Liver (tissue), 9 donors: ENCODE results near the gene SPDEF. TPM values are rescaled to one million over a fixed set of nuclear protein-coding genes. Genes with fewer than 3 reads are reported as not detected.

Experiments
- DNase-seq: peaks from one replicate; pipeline ENCODE4 v3.0.0-alpha.2; 2017; ENCODE audit warnings: low spot score
- H3K27ac ChIP-seq, 2 donors: one replicate each; pipeline ENCODE4 v1.7.0; 2013; ENCODE audit warnings: inconsistent platforms in 2 of 2, low read length in 2 of 2, control low read depth in 1 of 2, low read depth in 1 of 2, mild to moderate bottlenecking in 1 of 2
- H3K27me3 ChIP-seq, 4 donors: one replicate each; pipeline versions ENCODE4 v1.6.1 to v1.7.0; 2013; ENCODE audit warnings: low read length in 3 of 4, inconsistent platforms in 1 of 4, mild to moderate bottlenecking in 1 of 4, moderate library complexity in 1 of 4; ENCODE audit not compliant: control insufficient read depth in 4 of 4, insufficient read depth in 4 of 4
- H3K36me3 ChIP-seq, 4 donors: one replicate each; pipeline versions ENCODE4 v1.6.1 to v1.7.0; 2013; ENCODE audit warnings: low read length in 3 of 4, mild to moderate bottlenecking in 3 of 4, low read depth in 1 of 4, moderate library complexity in 1 of 4; ENCODE audit not compliant: control insufficient read depth in 4 of 4, insufficient read depth in 3 of 4
- H3K4me1 ChIP-seq, 4 donors: one replicate each; pipeline versions ENCODE4 v1.6.1 to v1.7.0; 2013; ENCODE audit warnings: low read length in 3 of 4, mild to moderate bottlenecking in 3 of 4, moderate library complexity in 1 of 4; ENCODE audit not compliant: control insufficient read depth in 4 of 4, insufficient read depth in 4 of 4
- H3K4me3 ChIP-seq, 3 donors: one replicate each; pipeline versions ENCODE4 v1.6.1 to v1.7.0; 2013; ENCODE audit warnings: low read length in 3 of 3, control low read depth in 1 of 3, low read depth in 1 of 3, mild to moderate bottlenecking in 1 of 3
- H3K9ac ChIP-seq, 2 donors: one replicate each; pipeline ENCODE4 v1.7.0; 2013; ENCODE audit warnings: low read length in 2 of 2, mild to moderate bottlenecking in 2 of 2, moderate library complexity in 2 of 2, control low read depth in 1 of 2, low read depth in 1 of 2
- H3K9me3 ChIP-seq, 4 donors: one replicate each; pipeline versions ENCODE4 v1.6.1 to v1.7.0; 2013; ENCODE audit warnings: low read length in 3 of 4; ENCODE audit not compliant: control insufficient read depth in 4 of 4
- EGR1 ChIP-seq, 2 donors: IDR thresholded peaks; 2 replicates each; pipeline ENCODE4 v1.6.1; 2016 to 2018; ENCODE audit warnings: antibody characterized with exemption in 2 of 2, low read depth in 2 of 2
- FOXA1 ChIP-seq: IDR thresholded peaks from 2 replicates; pipeline ENCODE4 v1.6.1; 2016; ENCODE audit warnings: antibody characterized with exemption
- FOXA2 ChIP-seq: IDR thresholded peaks from 2 replicates; pipeline ENCODE4 v1.6.1; 2016; ENCODE audit warnings: antibody characterized with exemption
- GABPA ChIP-seq, 2 donors: IDR thresholded peaks in 1 of 2; conservative IDR thresholded peaks in 1 of 2; 2 replicates each; pipeline ENCODE4 v1.6.1; 2016; ENCODE audit warnings: antibody characterized with exemption in 2 of 2, mild to moderate bottlenecking in 1 of 2, moderate library complexity in 1 of 2
- HNF4A ChIP-seq, 2 donors: conservative IDR thresholded peaks; 2 replicates each; pipeline ENCODE4 v1.6.1; 2016; ENCODE audit warnings: antibody characterized with exemption in 2 of 2, mild to moderate bottlenecking in 2 of 2
- HNF4G ChIP-seq: IDR thresholded peaks from 2 replicates; pipeline ENCODE4 v1.6.1; 2016; ENCODE audit warnings: antibody characterized with exemption
- JUND ChIP-seq, 2 donors: IDR thresholded peaks; 2 replicates each; pipeline ENCODE4 v1.6.1; 2016; ENCODE audit warnings: antibody characterized with exemption in 2 of 2
- NR2F2 ChIP-seq: IDR thresholded peaks from 2 replicates; pipeline ENCODE4 v1.6.1; 2016; ENCODE audit warnings: antibody characterized with exemption
- RAD21 ChIP-seq, 2 donors: IDR thresholded peaks; 2 replicates each; pipeline ENCODE4 v1.6.1; 2016; ENCODE audit warnings: antibody characterized with exemption in 2 of 2, mild to moderate bottlenecking in 2 of 2
- RXRA ChIP-seq, 2 donors: IDR thresholded peaks; 2 replicates each; pipeline ENCODE4 v1.6.1; 2017 to 2018; ENCODE audit warnings: antibody characterized with exemption in 2 of 2, mild to moderate bottlenecking in 1 of 2
- SP1 ChIP-seq: IDR thresholded peaks from 2 replicates; pipeline ENCODE4 v1.6.1; 2018; ENCODE audit warnings: antibody characterized with exemption, mild to moderate bottlenecking
- TAF1 ChIP-seq: conservative IDR thresholded peaks from 2 replicates; pipeline ENCODE4 v1.6.1; 2016; ENCODE audit warnings: antibody characterized with exemption, mild to moderate bottlenecking
- YY1 ChIP-seq: IDR thresholded peaks from 2 replicates; pipeline ENCODE4 v1.6.1; 2016; ENCODE audit warnings: antibody characterized with exemption, mild to moderate bottlenecking
- WGBS: extraction: QIAGEN DNeasy Blood & Tissue Kit; methylation state at CpG from one replicate; pipeline ENCODE4 v1.1.7; 2013; 5-methylcytosine and 5-hydroxymethylcytosine counted together
- polyA plus RNA-seq, 2 donors: library from polyadenylated mRNA; stranded (reverse) in 1 of 2; unstranded in 1 of 2; fragments of 200-250 nt in 1 of 2; fragments of >200 nt in 1 of 2; fragmentation: Nextera tagmentation in 1 of 2; extraction: Ambion mirVana in 1 of 2; gene quantifications; one replicate each; pipeline versions ENCODE4 v1.2.1 to v1.2.3, GENCODE V29; 2013 to 2015
- total RNA-seq, 2 donors: library from RNA; depleted of rRNA; stranded (reverse); fragments of >200 nt; gene quantifications; one replicate each; pipeline ENCODE4 v1.2.3, GENCODE V29; 2014
- TF ChIP-seq, protein P1 (sequence below): fragments of 150-350 bp; IDR thresholded peaks from 2 replicates; pipeline ENCODE4 v1.5.1; 2017; ENCODE audit warnings: improper control_type of control experiment, low read depth, low read length; ENCODE audit not compliant: missing input control
- TF ChIP-seq, protein P2 (sequence below): IDR thresholded peaks from 2 replicates; pipeline ENCODE4 v1.6.1; 2016; ENCODE audit warnings: antibody characterized with exemption
- TF ChIP-seq, protein P3 (sequence below): IDR thresholded peaks from 2 replicates; pipeline ENCODE4 v1.6.1; 2016; ENCODE audit warnings: antibody characterized with exemption, mild to moderate bottlenecking
- TF ChIP-seq, protein P4 (sequence below): IDR thresholded peaks from 2 replicates; pipeline ENCODE4 v1.6.1; 2016; ENCODE audit warnings: antibody characterized with exemption
- TF ChIP-seq, protein P5 (sequence below): IDR thresholded peaks from 2 replicates; pipeline ENCODE4 v1.6.1; 2016; ENCODE audit warnings: antibody characterized with exemption
- donor health status: healthy.
- donor health status: healthy.
- donor health status: healthy.
- donor health status: healthy.
- donor health status: healthy.

The SPDEF gene
- total and polyA plus RNA-seq, 4 donors: 0.05 to 0.09 TPM; not detected in 2

DNA sequence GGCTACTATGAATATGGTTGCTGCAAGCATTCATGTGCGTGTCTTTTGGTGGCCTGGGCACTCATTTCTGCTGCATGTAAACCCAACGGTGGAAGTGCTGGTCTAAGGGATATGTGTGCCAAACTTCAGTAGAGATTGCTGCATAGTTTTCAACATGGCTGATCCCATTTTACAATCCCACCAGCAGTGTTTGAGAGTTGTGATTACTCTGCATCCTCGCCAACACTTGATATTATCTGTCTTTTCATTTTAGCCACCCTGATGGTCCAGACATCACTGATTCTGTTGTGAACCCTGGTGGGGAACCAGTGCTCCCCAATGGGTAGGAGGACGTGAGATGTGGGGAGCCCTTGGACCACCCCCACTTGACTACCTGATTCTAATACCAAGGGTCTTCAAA, 62.8 kb downstream of the SPDEF start:
- Histone ChIP-seq H3K4me3 (no peak overlapping the region), H3K27ac (no peak overlapping the region), H3K27me3 (no peaks in the 10 kb centered on the region), H3K36me3 (no peaks in the 10 kb centered on the region), H3K9ac (no peak overlapping the region), H3K4me1 (no peaks in the 10 kb centered on the region), H3K9me3 (no peaks in the 10 kb centered on the region)
- WGBS: 81% methylated on average over 4 of the region's 4 CpGs
- no peak for DNase-seq
- TF ChIP-seq FOXA1: no peak
- TF ChIP-seq, protein P1, sequence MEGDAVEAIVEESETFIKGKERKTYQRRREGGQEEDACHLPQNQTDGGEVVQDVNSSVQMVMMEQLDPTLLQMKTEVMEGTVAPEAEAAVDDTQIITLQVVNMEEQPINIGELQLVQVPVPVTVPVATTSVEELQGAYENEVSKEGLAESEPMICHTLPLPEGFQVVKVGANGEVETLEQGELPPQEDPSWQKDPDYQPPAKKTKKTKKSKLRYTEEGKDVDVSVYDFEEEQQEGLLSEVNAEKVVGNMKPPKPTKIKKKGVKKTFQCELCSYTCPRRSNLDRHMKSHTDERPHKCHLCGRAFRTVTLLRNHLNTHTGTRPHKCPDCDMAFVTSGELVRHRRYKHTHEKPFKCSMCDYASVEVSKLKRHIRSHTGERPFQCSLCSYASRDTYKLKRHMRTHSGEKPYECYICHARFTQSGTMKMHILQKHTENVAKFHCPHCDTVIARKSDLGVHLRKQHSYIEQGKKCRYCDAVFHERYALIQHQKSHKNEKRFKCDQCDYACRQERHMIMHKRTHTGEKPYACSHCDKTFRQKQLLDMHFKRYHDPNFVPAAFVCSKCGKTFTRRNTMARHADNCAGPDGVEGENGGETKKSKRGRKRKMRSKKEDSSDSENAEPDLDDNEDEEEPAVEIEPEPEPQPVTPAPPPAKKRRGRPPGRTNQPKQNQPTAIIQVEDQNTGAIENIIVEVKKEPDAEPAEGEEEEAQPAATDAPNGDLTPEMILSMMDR: no peak
- TF ChIP-seq RAD21 (IDR thresholded peaks at IDR 0.05): no peak
- TF ChIP-seq, protein P2, sequence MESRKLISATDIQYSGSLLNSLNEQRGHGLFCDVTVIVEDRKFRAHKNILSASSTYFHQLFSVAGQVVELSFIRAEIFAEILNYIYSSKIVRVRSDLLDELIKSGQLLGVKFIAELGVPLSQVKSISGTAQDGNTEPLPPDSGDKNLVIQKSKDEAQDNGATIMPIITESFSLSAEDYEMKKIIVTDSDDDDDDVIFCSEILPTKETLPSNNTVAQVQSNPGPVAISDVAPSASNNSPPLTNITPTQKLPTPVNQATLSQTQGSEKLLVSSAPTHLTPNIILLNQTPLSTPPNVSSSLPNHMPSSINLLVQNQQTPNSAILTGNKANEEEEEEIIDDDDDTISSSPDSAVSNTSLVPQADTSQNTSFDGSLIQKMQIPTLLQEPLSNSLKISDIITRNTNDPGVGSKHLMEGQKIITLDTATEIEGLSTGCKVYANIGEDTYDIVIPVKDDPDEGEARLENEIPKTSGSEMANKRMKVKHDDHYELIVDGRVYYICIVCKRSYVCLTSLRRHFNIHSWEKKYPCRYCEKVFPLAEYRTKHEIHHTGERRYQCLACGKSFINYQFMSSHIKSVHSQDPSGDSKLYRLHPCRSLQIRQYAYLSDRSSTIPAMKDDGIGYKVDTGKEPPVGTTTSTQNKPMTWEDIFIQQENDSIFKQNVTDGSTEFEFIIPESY: no peak
- TF ChIP-seq, protein P3, sequence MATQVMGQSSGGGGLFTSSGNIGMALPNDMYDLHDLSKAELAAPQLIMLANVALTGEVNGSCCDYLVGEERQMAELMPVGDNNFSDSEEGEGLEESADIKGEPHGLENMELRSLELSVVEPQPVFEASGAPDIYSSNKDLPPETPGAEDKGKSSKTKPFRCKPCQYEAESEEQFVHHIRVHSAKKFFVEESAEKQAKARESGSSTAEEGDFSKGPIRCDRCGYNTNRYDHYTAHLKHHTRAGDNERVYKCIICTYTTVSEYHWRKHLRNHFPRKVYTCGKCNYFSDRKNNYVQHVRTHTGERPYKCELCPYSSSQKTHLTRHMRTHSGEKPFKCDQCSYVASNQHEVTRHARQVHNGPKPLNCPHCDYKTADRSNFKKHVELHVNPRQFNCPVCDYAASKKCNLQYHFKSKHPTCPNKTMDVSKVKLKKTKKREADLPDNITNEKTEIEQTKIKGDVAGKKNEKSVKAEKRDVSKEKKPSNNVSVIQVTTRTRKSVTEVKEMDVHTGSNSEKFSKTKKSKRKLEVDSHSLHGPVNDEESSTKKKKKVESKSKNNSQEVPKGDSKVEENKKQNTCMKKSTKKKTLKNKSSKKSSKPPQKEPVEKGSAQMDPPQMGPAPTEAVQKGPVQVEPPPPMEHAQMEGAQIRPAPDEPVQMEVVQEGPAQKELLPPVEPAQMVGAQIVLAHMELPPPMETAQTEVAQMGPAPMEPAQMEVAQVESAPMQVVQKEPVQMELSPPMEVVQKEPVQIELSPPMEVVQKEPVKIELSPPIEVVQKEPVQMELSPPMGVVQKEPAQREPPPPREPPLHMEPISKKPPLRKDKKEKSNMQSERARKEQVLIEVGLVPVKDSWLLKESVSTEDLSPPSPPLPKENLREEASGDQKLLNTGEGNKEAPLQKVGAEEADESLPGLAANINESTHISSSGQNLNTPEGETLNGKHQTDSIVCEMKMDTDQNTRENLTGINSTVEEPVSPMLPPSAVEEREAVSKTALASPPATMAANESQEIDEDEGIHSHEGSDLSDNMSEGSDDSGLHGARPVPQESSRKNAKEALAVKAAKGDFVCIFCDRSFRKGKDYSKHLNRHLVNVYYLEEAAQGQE: no peak
- TF ChIP-seq JUND (IDR thresholded peaks at IDR 0.05): no peak
- TF ChIP-seq GABPA (IDR thresholded peaks at IDR 0.05 in 1 of 2, conservative IDR thresholded peaks at IDR 0.05 in 1 of 2): no peak
- TF ChIP-seq TAF1: no peak
- no peak for TF ChIP-seq EGR1 (IDR thresholded peaks at IDR 0.05; ENCODE audit: low read depth in 2 of 2)
- no peak for TF ChIP-seq FOXA2
- TF ChIP-seq, protein P4, sequence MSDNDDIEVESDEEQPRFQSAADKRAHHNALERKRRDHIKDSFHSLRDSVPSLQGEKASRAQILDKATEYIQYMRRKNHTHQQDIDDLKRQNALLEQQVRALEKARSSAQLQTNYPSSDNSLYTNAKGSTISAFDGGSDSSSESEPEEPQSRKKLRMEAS: no peak
- TF ChIP-seq SP1: no peak
- TF ChIP-seq HNF4A (conservative IDR thresholded peaks at IDR 0.05): no peak

DNA sequence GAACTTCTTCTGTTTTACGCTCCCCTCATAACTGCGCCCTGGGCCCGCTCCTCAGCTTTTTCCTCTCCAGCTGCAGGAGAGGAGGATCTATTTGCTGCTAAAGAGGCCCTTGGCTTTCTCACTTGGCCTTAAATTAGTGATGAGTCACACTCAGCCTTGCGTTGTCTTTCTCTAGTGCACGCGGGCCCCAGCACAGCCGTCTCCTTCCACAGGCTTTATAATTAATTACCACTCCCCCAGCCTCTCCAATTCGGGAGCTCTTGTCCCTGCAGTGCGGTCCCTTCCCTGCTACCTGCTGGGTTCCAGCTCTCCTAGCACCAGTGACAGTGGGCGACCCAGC, 65.1 kb downstream of the SPDEF start:
- WGBS: 75% methylated on average over 10 of the region's 10 CpGs
- Histone ChIP-seq H3K4me3 (no peak overlapping the region), H3K27ac (no peak overlapping the region)
- TF ChIP-seq FOXA1: no peak
- no peak for TF ChIP-seq TAF1
- TF ChIP-seq, protein P1: no peak
- no peak for TF ChIP-seq HNF4G
- TF ChIP-seq, protein P3: no peak
- no peak for TF ChIP-seq HNF4A (conservative IDR thresholded peaks at IDR 0.05)
- no peak for TF ChIP-seq NR2F2
- TF ChIP-seq YY1: no peak
- TF ChIP-seq SP1: no peak
- TF ChIP-seq, protein P4: no peak
- TF ChIP-seq RXRA (IDR thresholded peaks at IDR 0.05): no peak
- no peak for TF ChIP-seq FOXA2
- TF ChIP-seq, protein P5, sequence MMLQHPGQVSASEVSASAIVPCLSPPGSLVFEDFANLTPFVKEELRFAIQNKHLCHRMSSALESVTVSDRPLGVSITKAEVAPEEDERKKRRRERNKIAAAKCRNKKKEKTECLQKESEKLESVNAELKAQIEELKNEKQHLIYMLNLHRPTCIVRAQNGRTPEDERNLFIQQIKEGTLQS: no peak
- TF ChIP-seq EGR1 (IDR thresholded peaks at IDR 0.05; ENCODE audit: low read depth in 2 of 2): no peak
- TF ChIP-seq RAD21 (IDR thresholded peaks at IDR 0.05): no peak
- TF ChIP-seq GABPA (IDR thresholded peaks at IDR 0.05 in 1 of 2, conservative IDR thresholded peaks at IDR 0.05 in 1 of 2): no peak

More for the DNA sequence above, 65.1 kb downstream of the SPDEF start:
- no peaks in the 10 kb centered on the region for H3K4me1 ChIP-seq
- no peaks in the 10 kb centered on the region for H3K36me3 ChIP-seq
- H3K9ac ChIP-seq: no peak overlapping the region
- DNase-seq: no peak
- no peaks in the 10 kb centered on the region for H3K9me3 ChIP-seq
- no peaks in the 10 kb centered on the region for H3K27me3 ChIP-seq
